HL-60 (cell line): ENCODE data around the gene NKAIN4.

Source experiments
- POLR2AphosphoS5 ChIP-seq: IDR thresholded peaks from 2 replicates; pipeline ENCODE4 v1.6.1; 2012; ENCODE audit warnings: low read depth
- REST ChIP-seq: IDR thresholded peaks from 2 replicates; pipeline ENCODE4 v1.6.1; 2012; ENCODE audit warnings: low read depth; ENCODE audit not compliant: insufficient replicate concordance
- TF ChIP-seq, protein P1 (sequence below): IDR thresholded peaks from one replicate; pipeline ENCODE4 v1.5.1; 2011; ENCODE audit warnings: low read length, control low read depth, inconsistent platforms; ENCODE audit not compliant: insufficient read depth

DNA sequence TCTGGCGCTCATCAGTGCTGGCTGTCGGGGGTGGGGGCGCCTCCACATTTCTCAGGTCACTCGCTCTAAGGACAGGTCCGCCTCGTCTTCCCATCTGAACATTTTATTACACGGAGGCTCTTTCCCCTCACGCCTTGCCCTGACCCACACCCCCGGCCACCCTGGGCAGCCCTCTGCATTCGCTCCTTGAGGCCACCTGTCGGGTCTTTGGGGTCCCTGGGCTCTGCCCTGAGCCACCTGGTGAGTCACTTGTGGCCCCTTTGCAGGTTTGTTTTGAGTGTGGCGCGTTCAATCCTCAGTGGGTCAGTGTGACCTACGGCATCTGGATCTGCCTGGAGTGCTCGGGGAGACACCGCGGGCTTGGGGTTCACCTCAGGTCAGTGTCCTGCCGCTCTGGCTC lies 21.6 kb upstream of the NKAIN4 start:
- TF ChIP-seq, protein P1, sequence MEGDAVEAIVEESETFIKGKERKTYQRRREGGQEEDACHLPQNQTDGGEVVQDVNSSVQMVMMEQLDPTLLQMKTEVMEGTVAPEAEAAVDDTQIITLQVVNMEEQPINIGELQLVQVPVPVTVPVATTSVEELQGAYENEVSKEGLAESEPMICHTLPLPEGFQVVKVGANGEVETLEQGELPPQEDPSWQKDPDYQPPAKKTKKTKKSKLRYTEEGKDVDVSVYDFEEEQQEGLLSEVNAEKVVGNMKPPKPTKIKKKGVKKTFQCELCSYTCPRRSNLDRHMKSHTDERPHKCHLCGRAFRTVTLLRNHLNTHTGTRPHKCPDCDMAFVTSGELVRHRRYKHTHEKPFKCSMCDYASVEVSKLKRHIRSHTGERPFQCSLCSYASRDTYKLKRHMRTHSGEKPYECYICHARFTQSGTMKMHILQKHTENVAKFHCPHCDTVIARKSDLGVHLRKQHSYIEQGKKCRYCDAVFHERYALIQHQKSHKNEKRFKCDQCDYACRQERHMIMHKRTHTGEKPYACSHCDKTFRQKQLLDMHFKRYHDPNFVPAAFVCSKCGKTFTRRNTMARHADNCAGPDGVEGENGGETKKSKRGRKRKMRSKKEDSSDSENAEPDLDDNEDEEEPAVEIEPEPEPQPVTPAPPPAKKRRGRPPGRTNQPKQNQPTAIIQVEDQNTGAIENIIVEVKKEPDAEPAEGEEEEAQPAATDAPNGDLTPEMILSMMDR: no peak
- TF ChIP-seq POLR2AphosphoS5 (no peak), REST (no peak)
